Sigmoid colon (tissue), 7 donors: ENCODE measurements around the gene ATG13. TPM values are rescaled to one million over a fixed set of nuclear protein-coding genes. Genes with fewer than 3 reads are reported as not detected.

Experiments used
- DNase-seq: peaks from one replicate; pipeline ENCODE4 v3.0.0-alpha.2; 2019
- H3K27ac ChIP-seq, 4 donors: fragments of 200-600 bp; sonication (generic); one replicate each; pipeline ENCODE4 v1.5.1; 2016 to 2019; ENCODE audit warnings: mild to moderate bottlenecking in 1 of 4
- H3K27me3 ChIP-seq, 3 donors: fragments of 200-600 bp; sonication (generic); one replicate each; pipeline ENCODE4 v1.5.1; 2019; ENCODE audit warnings: mild to moderate bottlenecking in 1 of 3
- H3K36me3 ChIP-seq, 4 donors: fragments of 200-600 bp; sonication (generic); one replicate each; pipeline ENCODE4 v1.5.1; 2016 to 2019
- H3K4me1 ChIP-seq, 4 donors: fragments of 200-600 bp; sonication (generic); one replicate each; pipeline ENCODE4 v1.5.1; 2017 to 2019
- H3K4me3 ChIP-seq, 4 donors: fragments of 200-600 bp; sonication (generic); one replicate each; pipeline ENCODE4 v1.5.1; 2017 to 2019; ENCODE audit warnings: mild to moderate bottlenecking in 2 of 4, moderate library complexity in 1 of 4
- H3K9me3 ChIP-seq, 4 donors: fragments of 200-600 bp in 3 of 4; sonication (generic) in 3 of 4; one replicate each; pipeline versions ENCODE4 v1.5.1 to v1.6.1; 2013 to 2019
- CTCF ChIP-seq, 4 experiments: fragments of 450-650 bp in 3 of 4; fragments of 200-600 bp in 1 of 4; IDR thresholded peaks; one replicate each; pipeline ENCODE4 v1.5.1; 2016 to 2019; ENCODE audit warnings: antibody characterized with exemption in 4 of 4, mild to moderate bottlenecking in 3 of 4, moderate library complexity in 2 of 4
- EP300 ChIP-seq, 4 donors: sonication (generic); formaldehyde crosslinking; IDR thresholded peaks; one replicate each; pipeline ENCODE4 v1.6.1; 2017; ENCODE audit warnings: antibody characterized with exemption in 4 of 4
- POLR2A ChIP-seq, 2 donors: fragments of 450-650 bp; IDR thresholded peaks; one replicate each; pipeline ENCODE4 v1.6.1; 2016; ENCODE audit warnings: antibody characterized with exemption in 2 of 2, mild to moderate bottlenecking in 2 of 2, moderate library complexity in 2 of 2
- POLR2AphosphoS5 ChIP-seq, 4 donors: sonication (generic); formaldehyde crosslinking; IDR thresholded peaks; one replicate each; pipeline ENCODE4 v1.6.1; 2017; ENCODE audit warnings: antibody characterized with exemption in 4 of 4
- WGBS, 2 donors: extraction: QIAGEN DNeasy Blood & Tissue Kit; methylation state at CpG; one replicate each; pipeline ENCODE4 v1.1.7; 2013; 5-methylcytosine and 5-hydroxymethylcytosine counted together
- intact Hi-C: fragments of 100-400 bp; cut with DNase I; formaldehyde crosslinking; loops from one replicate; pipeline ENCODE4 v1.15.1; 2023
- polyA plus RNA-seq, 3 donors: library from polyadenylated mRNA; stranded (reverse); fragments of 200-250 nt; gene quantifications; one replicate each; pipeline ENCODE4 v1.2.3, GENCODE V29; 2013
- total RNA-seq, 4 donors: library from RNA; depleted of rRNA; stranded (reverse); fragments of >200 nt; gene quantifications; one replicate each; pipeline ENCODE4 v1.1.0, GENCODE V29; 2016
- donor health status: healthy with polysubstance abuse.
- donor health status: Bipolar disorder and iron deficiency.
- donor health status: healthy.

ATG13 gene
- total and polyA plus RNA-seq, 7 donors: 27.6 to 96.4 (median 48.5) TPM

GRCh38 chr11:46677169-46677568, 59.8 kb downstream of the ATG13 start:
- H3K9me3 ChIP-seq: no peaks in the 10 kb centered on the region
- no peak for DNase-seq
- peak overlapping the region in 3 of 4 donors; percentile 7 to 79 (median 18) for H3K27ac ChIP-seq
- H3K4me3 ChIP-seq: no peak overlapping the region
- intact Hi-C loops: no loop called here
- peaks cover 0 to 30% (median 26%) of the 10 kb centered on the region in 4 donors for H3K4me1 ChIP-seq
- no peak for TF ChIP-seq CTCF (IDR thresholded peaks at IDR 0.05)
- 91 to 94% methylated on average over 8 of the region's 8 CpGs for WGBS, 2 donors
- peaks cover 37 to 75% (median 51%) of the 10 kb centered on the region in 4 donors for H3K36me3 ChIP-seq
- H3K27me3 ChIP-seq: no peaks in the 10 kb centered on the region

GRCh38 chr11:46677991-46678740, 60.8 kb downstream of the ATG13 start:
- WGBS, 2 donors: 89 to 91% methylated on average over 10 of the region's 10 CpGs
- Histone ChIP-seq H3K27ac (peak overlapping the region in 2 of 4 donors; percentile 21 to 79), H3K4me3 (no peak overlapping the region), H3K9me3 (no peaks in the 10 kb centered on the region), H3K4me1 (peaks cover 0 to 30% (median 27%) of the 10 kb centered on the region in 4 donors), H3K36me3 (peaks cover 36 to 73% (median 45%) of the 10 kb centered on the region in 4 donors), H3K27me3 (no peaks in the 10 kb centered on the region)
- TF ChIP-seq EP300 (IDR thresholded peaks at IDR 0.05): no peak
- no peak for TF ChIP-seq POLR2AphosphoS5 (IDR thresholded peaks at IDR 0.05)
- TF ChIP-seq POLR2A (IDR thresholded peaks at IDR 0.05): no peak
- no peak for TF ChIP-seq CTCF (IDR thresholded peaks at IDR 0.05)
- intact Hi-C loops: no loop called here
- DNase-seq: no peak

- no peak for TF ChIP-seq CTCF (IDR thresholded peaks at IDR 0.05)
- TF ChIP-seq EP300 (IDR thresholded peaks at IDR 0.05): no peak
- TF ChIP-seq POLR2A (IDR thresholded peaks at IDR 0.05): no peak
- TF ChIP-seq POLR2AphosphoS5 (IDR thresholded peaks at IDR 0.05): no peak
- Histone ChIP-seq H3K27me3 (no peaks in the 10 kb centered on the region), H3K9me3 (no peaks in the 10 kb centered on the region), H3K27ac (peak overlapping the region in 1 of 4 donors; percentile 21), H3K4me3 (no peak overlapping the region), H3K36me3 (peaks cover 36 to 69% (median 45%) of the 10 kb centered on the region in 4 donors), H3K4me1 (peaks cover 0 to 32% (median 30%) of the 10 kb centered on the region in 4 donors)
- DNase-seq: no peak
- intact Hi-C loops: no loop called here
- WGBS, 2 donors: 91 to 93% methylated on average over 9 of the region's 9 CpGs
These were observed 61.4 kb downstream of the ATG13 start for GRCh38 chr11:46678741-46679130.

GRCh38 chr11:46679241-46680163, 62.1 kb downstream of the ATG13 start:
- Histone ChIP-seq H3K36me3 (peaks cover 36 to 77% (median 45%) of the 10 kb centered on the region in 4 donors), H3K4me3 (no peak overlapping the region), H3K27me3 (no peaks in the 10 kb centered on the region), H3K4me1 (peaks cover 0 to 33% (median 29%) of the 10 kb centered on the region in 4 donors), H3K9me3 (no peaks in the 10 kb centered on the region), H3K27ac (no peak overlapping the region)
- WGBS, 2 donors: 78 to 90% methylated on average over 26 of the region's 26 CpGs
- TF ChIP-seq POLR2AphosphoS5 (IDR thresholded peaks at IDR 0.05) (no peak), POLR2A (IDR thresholded peaks at IDR 0.05) (no peak), CTCF (IDR thresholded peaks at IDR 0.05) (no peak), EP300 (IDR thresholded peaks at IDR 0.05) (no peak)
- DNase-seq: no peak
- intact Hi-C loops: no loop called here
